ENCODE data around the gene TSC22D2.
A peak's percentile ranks its signal among the peaks of the same experiment; 100 is the strongest.
"Not testable (repeated sequence)": the region's sequence is repeated elsewhere in the genome, so short reads cannot be mapped to it uniquely, and the experiment has no call there.

TSC22D2 gene

GRCh38 chr3:150449169-150449721 lies 41.1 kb downstream of the TSC22D2 start:
- DNase-seq = no peak

- DNase-seq = no peak
Observed at GRCh38 chr3:150450916-150451315, 42.8 kb downstream of the TSC22D2 start.

- no peak for DNase-seq
Observed at GRCh38 chr3:150451329-150452048, 43.4 kb downstream of the TSC22D2 start.

GRCh38 chr3:150453353-150453752 lies 45.3 kb downstream of the TSC22D2 start:
- no peak for DNase-seq

- no peak for DNase-seq
Observed at GRCh38 chr3:150454085-150454484, 46.0 kb downstream of the TSC22D2 start.

GRCh38 chr3:150454622-150455021 lies 46.5 kb downstream of the TSC22D2 start:
- no peak for DNase-seq

GRCh38 chr3:150455341-150455740 lies 47.2 kb downstream of the TSC22D2 start:
- no peak for DNase-seq

GRCh38 chr3:150458001-150458400 lies 49.9 kb downstream of the TSC22D2 start:
- DNase-seq = no peak

GRCh38 chr3:150460484-150460883 lies 52.4 kb downstream of the TSC22D2 start:
- no peak for DNase-seq

- DNase-seq = no peak
Observed at GRCh38 chr3:150461399-150461798, 53.3 kb downstream of the TSC22D2 start.

- DNase-seq = no peak
Observed at GRCh38 chr3:150462108-150462507, 54.0 kb downstream of the TSC22D2 start.

- no peak for DNase-seq
Observed at GRCh38 chr3:150464684-150465083, 56.6 kb downstream of the TSC22D2 start.

GRCh38 chr3:150467381-150467780 lies 59.3 kb downstream of the TSC22D2 start:
- DNase-seq = no peak

- peak; percentile 85 for DNase-seq
Observed at GRCh38 chr3:150469031-150469930, 61.2 kb downstream of the TSC22D2 start.

GRCh38 chr3:150469931-150470740 lies 62.0 kb downstream of the TSC22D2 start:
- no peak for DNase-seq

GRCh38 chr3:150472421-150472820 lies 64.3 kb downstream of the TSC22D2 start:
- no peak for DNase-seq

- DNase-seq = not testable (repeated sequence)
Observed at GRCh38 chr3:150473161-150473560, 65.1 kb downstream of the TSC22D2 start.

GRCh38 chr3:150479370-150479769 lies 71.3 kb downstream of the TSC22D2 start:
- no peak for DNase-seq

GRCh38 chr3:150480877-150481276 lies 72.8 kb downstream of the TSC22D2 start:
- DNase-seq = no peak

GRCh38 chr3:150483226-150483625 lies 75.1 kb downstream of the TSC22D2 start:
- DNase-seq = no peak

GRCh38 chr3:150484410-150484809 lies 76.3 kb downstream of the TSC22D2 start:
- DNase-seq = no peak

- no peak for DNase-seq
Observed at GRCh38 chr3:150488867-150489266, 80.8 kb downstream of the TSC22D2 start.

All from femur (tissue), 1 donor.